Measurements from ENCODE around the gene EFCAB8. TPM values are rescaled to one million over a fixed set of nuclear protein-coding genes. Genes with fewer than 3 reads are reported as not detected.
"Not testable (repeated sequence)": the region's sequence is repeated elsewhere in the genome, so short reads cannot be mapped to it uniquely, and the experiment has no call there.

Gene EFCAB8
- total and polyA plus RNA-seq, 11 donors = 0.03 to 0.29 (median 0.08) TPM; not detected in 8

- Histone ChIP-seq H3K27ac (no peak overlapping the region), H3K4me3 (no peak overlapping the region), H3K27me3 (no peaks in the 10 kb centered on the region), H3K4me1 (no peaks in the 10 kb centered on the region), H3K9me3 (no peaks in the 10 kb centered on the region), H3K36me3 (no peaks in the 10 kb centered on the region)
- ATAC-seq (no peak), DNase-seq (no peak)
- TF ChIP-seq POLR2A (IDR thresholded peaks at IDR 0.05) = no peak
- TF ChIP-seq, protein P1, sequence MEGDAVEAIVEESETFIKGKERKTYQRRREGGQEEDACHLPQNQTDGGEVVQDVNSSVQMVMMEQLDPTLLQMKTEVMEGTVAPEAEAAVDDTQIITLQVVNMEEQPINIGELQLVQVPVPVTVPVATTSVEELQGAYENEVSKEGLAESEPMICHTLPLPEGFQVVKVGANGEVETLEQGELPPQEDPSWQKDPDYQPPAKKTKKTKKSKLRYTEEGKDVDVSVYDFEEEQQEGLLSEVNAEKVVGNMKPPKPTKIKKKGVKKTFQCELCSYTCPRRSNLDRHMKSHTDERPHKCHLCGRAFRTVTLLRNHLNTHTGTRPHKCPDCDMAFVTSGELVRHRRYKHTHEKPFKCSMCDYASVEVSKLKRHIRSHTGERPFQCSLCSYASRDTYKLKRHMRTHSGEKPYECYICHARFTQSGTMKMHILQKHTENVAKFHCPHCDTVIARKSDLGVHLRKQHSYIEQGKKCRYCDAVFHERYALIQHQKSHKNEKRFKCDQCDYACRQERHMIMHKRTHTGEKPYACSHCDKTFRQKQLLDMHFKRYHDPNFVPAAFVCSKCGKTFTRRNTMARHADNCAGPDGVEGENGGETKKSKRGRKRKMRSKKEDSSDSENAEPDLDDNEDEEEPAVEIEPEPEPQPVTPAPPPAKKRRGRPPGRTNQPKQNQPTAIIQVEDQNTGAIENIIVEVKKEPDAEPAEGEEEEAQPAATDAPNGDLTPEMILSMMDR (IDR thresholded peaks at IDR 0.05) = no peak
- intact Hi-C loops (cut with DNase I) = loop anchor here in 9 of 10 donors (2.0 to 10.0 kb wide), 9 partner anchors 111 to 395 kb away; partner anchors contain the start of gene BPIFB4 (in 4 of the 9)
- WGBS, 4 donors = 85 to 96% (median 90%) methylated on average over 5 of the region's 5 CpGs
Measured at GRCh38 chr20:32903666-32904175, 45.0 kb downstream of the EFCAB8 start.

GRCh38 chr20:32904678-32905077, 46.0 kb downstream of the EFCAB8 start:
- H3K27ac ChIP-seq, H3K4me3 ChIP-seq, H3K4me1 ChIP-seq, DNase-seq, H3K9me3 ChIP-seq, H3K27me3 ChIP-seq, H3K36me3 ChIP-seq, ATAC-seq: not testable (repeated sequence)
- WGBS, 4 donors = 90 to 95% (median 92%) methylated on average over 5 to 7 of the region's 7 CpGs
- intact Hi-C loops (cut with DNase I) = loop anchor here in 9 of 10 donors (2.0 to 10.0 kb wide), 7 partner anchors 112 to 394 kb away; partner anchors contain the start of gene BPIFB4 (in 4 of the 9)

DNA sequence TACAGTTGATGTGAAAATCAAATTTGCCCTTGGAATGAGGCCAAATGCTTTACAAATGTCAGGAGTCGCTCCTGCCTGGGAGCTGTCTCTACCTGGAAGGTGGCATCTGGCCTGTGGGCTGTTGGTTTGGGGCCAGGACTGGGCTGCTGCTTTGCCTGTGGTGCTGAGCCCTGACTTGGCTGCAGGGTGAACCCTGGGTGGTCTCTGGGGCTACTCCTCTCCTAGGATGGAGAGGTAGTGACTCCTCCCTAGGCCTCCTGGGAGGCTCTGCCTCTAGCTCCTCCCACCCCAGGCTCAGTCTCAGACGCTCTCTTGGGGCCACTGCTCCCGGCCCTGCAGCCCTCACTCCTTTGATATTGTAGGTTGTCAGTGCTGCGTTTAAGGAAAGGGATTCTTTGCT, 47.5 kb downstream of the EFCAB8 start:
- Histone ChIP-seq H3K27me3 (no peaks in the 10 kb centered on the region), H3K4me3 (no peak overlapping the region), H3K4me1 (no peaks in the 10 kb centered on the region), H3K27ac (no peak overlapping the region), H3K36me3 (no peaks in the 10 kb centered on the region), H3K9me3 (no peaks in the 10 kb centered on the region)
- 36 to 55% (median 43%) methylated on average over 4 of the region's 4 CpGs for WGBS, 4 donors
- intact Hi-C loops (cut with DNase I) = loop anchor here in 4 of 10 donors (5.0 to 10.0 kb wide), 4 partner anchors 191 to 391 kb away; no protein-coding TSS in a partner anchor
- TF ChIP-seq, protein P1 (IDR thresholded peaks at IDR 0.05) = no peak
- no peak for TF ChIP-seq POLR2A (IDR thresholded peaks at IDR 0.05)
- ATAC-seq (no peak), DNase-seq (no peak)

DNA sequence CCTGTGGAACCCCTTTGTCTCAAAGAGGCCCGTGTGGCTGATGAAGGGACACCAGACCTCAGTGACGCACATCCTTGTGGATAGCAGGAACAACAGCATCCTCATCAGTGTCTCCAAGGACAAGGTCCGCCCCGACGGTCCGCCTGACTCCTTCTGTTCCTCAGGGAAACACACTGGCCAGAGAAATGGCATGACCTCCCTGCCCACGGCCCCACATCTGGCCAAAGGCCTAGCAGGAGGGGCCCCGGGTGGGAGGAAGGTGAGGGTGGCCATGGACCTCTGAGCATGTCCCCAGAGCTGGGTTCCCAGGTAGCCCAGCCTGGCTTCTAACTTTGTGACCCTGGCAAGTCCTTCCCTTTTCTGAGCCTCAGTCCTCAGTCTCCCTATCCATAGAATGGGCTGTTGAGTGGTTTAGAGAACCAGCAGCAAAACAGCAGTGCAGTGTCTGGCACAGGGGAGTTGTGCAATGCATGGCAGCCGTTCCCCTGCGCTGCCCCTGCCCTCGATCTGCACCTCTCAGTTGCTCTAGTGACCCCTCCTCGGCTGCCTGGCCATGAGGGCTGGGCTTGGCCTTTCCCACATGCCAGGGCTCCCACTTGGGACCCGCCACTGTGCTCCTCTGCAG, 48.3 kb downstream of the EFCAB8 start:
- TF ChIP-seq, protein P1 (IDR thresholded peaks at IDR 0.05) = no peak
- no peak for TF ChIP-seq POLR2A (IDR thresholded peaks at IDR 0.05)
- no peak overlapping the region for H3K27ac ChIP-seq
- ATAC-seq (no peak), DNase-seq (peak in 1 of 5 donors; percentile 38)
- H3K36me3 ChIP-seq = no peaks in the 10 kb centered on the region
- no peaks in the 10 kb centered on the region for H3K9me3 ChIP-seq
- 74 to 89% (median 78%) methylated on average over 6 to 13 of the region's 13 CpGs for WGBS, 4 donors
- H3K4me3 ChIP-seq = no peak overlapping the region
- H3K27me3 ChIP-seq = no peaks in the 10 kb centered on the region
- intact Hi-C loops (cut with DNase I) = loop anchor here in 4 of 10 donors (5.0 to 10.0 kb wide), 4 partner anchors 190 to 390 kb away; no protein-coding TSS in a partner anchor
- H3K4me1 ChIP-seq = no peaks in the 10 kb centered on the region

Data from heart left ventricle (tissue), 16 donors.